PFSK-1 (cell line): ENCODE data around the gene CRLF2. TPM values are rescaled to one million over a fixed set of nuclear protein-coding genes. Genes with fewer than 3 reads are reported as not detected.

Experiments used
- FOXP2 ChIP-seq: optimal IDR thresholded peaks from 2 replicates; pipeline ENCODE3; 2011; ENCODE audit warnings: borderline replicate concordance, control low read depth, inconsistent platforms; ENCODE audit not compliant: insufficient read depth; ENCODE audit errors: extremely low read length, extremely low read depth
- POLR2AphosphoS5 ChIP-seq: IDR thresholded peaks from 2 replicates; pipeline ENCODE4 v1.6.1; 2012; ENCODE audit warnings: low read depth, mild to moderate bottlenecking, control low read depth, low read length, moderate library complexity
- REST ChIP-seq, 2 experiments: IDR thresholded peaks; 2 replicates each; pipeline versions ENCODE4 v1.6.1 to v1.8.0; 2011 to 2012; ENCODE audit warnings: low read depth in 2 of 2, low read length in 2 of 2, control low read depth in 1 of 2, inconsistent platforms in 1 of 2, mild to moderate bottlenecking in 1 of 2, moderate library complexity in 1 of 2; ENCODE audit not compliant: insufficient read depth in 1 of 2
- SIN3A ChIP-seq: IDR thresholded peaks from 2 replicates; pipeline ENCODE4 v1.6.1; 2012; ENCODE audit warnings: mild to moderate bottlenecking, low read length, moderate library complexity, borderline replicate concordance; ENCODE audit not compliant: insufficient read depth
- TAF1 ChIP-seq: IDR thresholded peaks from 2 replicates; pipeline ENCODE4 v1.6.1; 2012; ENCODE audit warnings: low read length, control low read depth, borderline replicate concordance; ENCODE audit not compliant: insufficient read depth
- polyA plus RNA-seq: library from polyadenylated mRNA; unstranded; fragments of >200 nt; gene quantifications from one replicate; pipeline ENCODE4 v1.2.1, GENCODE V29; 2012; ENCODE audit warnings: low read depth, missing spikeins; ENCODE audit not compliant: insufficient read length

The CRLF2 gene
- polyA plus RNA-seq: not detected

- TF ChIP-seq SIN3A (no peak), REST (IDR thresholded peaks at IDR 0.05; ENCODE audit: insufficient read depth in 1 of 2, low read depth in 2 of 2, low read length in 2 of 2) (no peak), POLR2AphosphoS5 (no peak), FOXP2 (no peak), TAF1 (no peak)
Observed at GRCh38 chrX:1212532-1212931, at the start of gene CRLF2. TSS of gene CRLF2 (minus strand) at chrX:1212649. CDS start at chrX:1212634, 15 bp downstream.

GRCh38 chrX:1261285-1261684, 48.8 kb upstream of the CRLF2 start:
- TF ChIP-seq TAF1 (no peak), FOXP2 (no peak), POLR2AphosphoS5 (no peak), SIN3A (no peak), REST (IDR thresholded peaks at IDR 0.05; ENCODE audit: insufficient read depth in 1 of 2, low read depth in 2 of 2, low read length in 2 of 2) (no peak)

GRCh38 chrX:1252861-1253260, 40.4 kb upstream of the CRLF2 start:
- no peak for TF ChIP-seq SIN3A
- TF ChIP-seq REST (IDR thresholded peaks at IDR 0.05; ENCODE audit: insufficient read depth in 1 of 2, low read depth in 2 of 2, low read length in 2 of 2): no peak
- TF ChIP-seq TAF1: no peak
- TF ChIP-seq FOXP2: no peak
- TF ChIP-seq POLR2AphosphoS5: no peak

GRCh38 chrX:1249101-1249887, 36.8 kb upstream of the CRLF2 start:
- no peak for TF ChIP-seq POLR2AphosphoS5
- no peak for TF ChIP-seq FOXP2
- TF ChIP-seq REST (IDR thresholded peaks at IDR 0.05; ENCODE audit: insufficient read depth in 1 of 2, low read depth in 2 of 2, low read length in 2 of 2): peak in 1 of 2 experiments; percentile 79; a peak in 2 of 4 replicates
